Stimulated activated CD8-positive, alpha-beta memory T cell treated with anti-CD3 and anti-CD28 coated beads, Interleukin-15, amount 100 ng/mL, for 1 hour (primary cell): Measurements from ENCODE around the gene ICOS.
"Not testable (repeated sequence)": the region's sequence is repeated elsewhere in the genome, so short reads cannot be mapped to it uniquely, and the experiment has no call there.

Experiments used
- DNase-seq: peaks from one replicate; pipeline ENCODE4 v3.0.0-alpha.2; 2020; ENCODE audit warnings: low read depth

The ICOS gene

GRCh38 chr2:203975912-203976311 lies 39.3 kb downstream of the ICOS start:
- no peak for DNase-seq

GRCh38 chr2:203982276-203982675 lies 45.7 kb downstream of the ICOS start:
- DNase-seq: no peak

- DNase-seq: no peak
Observed at GRCh38 chr2:203983064-203983715, 46.6 kb downstream of the ICOS start.

- DNase-seq: not testable (repeated sequence)
Observed at GRCh38 chr2:203985978-203986377, 49.4 kb downstream of the ICOS start.

GRCh38 chr2:203987959-203988358 lies 51.4 kb downstream of the ICOS start:
- no peak for DNase-seq

- no peak for DNase-seq
Observed at GRCh38 chr2:203988500-203989260, 52.1 kb downstream of the ICOS start.

- DNase-seq: no peak
Observed at GRCh38 chr2:203989521-203989920, 53.0 kb downstream of the ICOS start.

- no peak for DNase-seq
Observed at GRCh38 chr2:203992509-203992908, 55.9 kb downstream of the ICOS start.

GRCh38 chr2:203993011-203993410 lies 56.4 kb downstream of the ICOS start:
- DNase-seq: no peak

- DNase-seq: no peak
Observed at GRCh38 chr2:203993560-203993959, 57.0 kb downstream of the ICOS start.

GRCh38 chr2:203994735-203995134 lies 58.2 kb downstream of the ICOS start:
- no peak for DNase-seq

- DNase-seq: no peak
Observed at GRCh38 chr2:203996692-203997091, 60.1 kb downstream of the ICOS start.

- DNase-seq: no peak
Observed at GRCh38 chr2:203997481-203997880, 60.9 kb downstream of the ICOS start.

- no peak for DNase-seq
Observed at GRCh38 chr2:203997980-203998809, 61.6 kb downstream of the ICOS start.

GRCh38 chr2:203999835-204000234 lies 63.3 kb downstream of the ICOS start:
- DNase-seq: no peak

GRCh38 chr2:204000446-204000845 lies 63.9 kb downstream of the ICOS start:
- no peak for DNase-seq

GRCh38 chr2:204003276-204003990 lies 66.9 kb downstream of the ICOS start:
- no peak for DNase-seq

- DNase-seq: no peak
Observed at GRCh38 chr2:204004912-204005311, 68.3 kb downstream of the ICOS start.

- DNase-seq: no peak
Observed at GRCh38 chr2:204005940-204006721, 69.6 kb downstream of the ICOS start.

GRCh38 chr2:204008352-204008751 lies 71.8 kb downstream of the ICOS start:
- DNase-seq: no peak
